ENCODE measurements around the gene DDX24.
A peak's percentile ranks its signal among the peaks of the same experiment; 100 is the strongest.

The DDX24 gene

DNA sequence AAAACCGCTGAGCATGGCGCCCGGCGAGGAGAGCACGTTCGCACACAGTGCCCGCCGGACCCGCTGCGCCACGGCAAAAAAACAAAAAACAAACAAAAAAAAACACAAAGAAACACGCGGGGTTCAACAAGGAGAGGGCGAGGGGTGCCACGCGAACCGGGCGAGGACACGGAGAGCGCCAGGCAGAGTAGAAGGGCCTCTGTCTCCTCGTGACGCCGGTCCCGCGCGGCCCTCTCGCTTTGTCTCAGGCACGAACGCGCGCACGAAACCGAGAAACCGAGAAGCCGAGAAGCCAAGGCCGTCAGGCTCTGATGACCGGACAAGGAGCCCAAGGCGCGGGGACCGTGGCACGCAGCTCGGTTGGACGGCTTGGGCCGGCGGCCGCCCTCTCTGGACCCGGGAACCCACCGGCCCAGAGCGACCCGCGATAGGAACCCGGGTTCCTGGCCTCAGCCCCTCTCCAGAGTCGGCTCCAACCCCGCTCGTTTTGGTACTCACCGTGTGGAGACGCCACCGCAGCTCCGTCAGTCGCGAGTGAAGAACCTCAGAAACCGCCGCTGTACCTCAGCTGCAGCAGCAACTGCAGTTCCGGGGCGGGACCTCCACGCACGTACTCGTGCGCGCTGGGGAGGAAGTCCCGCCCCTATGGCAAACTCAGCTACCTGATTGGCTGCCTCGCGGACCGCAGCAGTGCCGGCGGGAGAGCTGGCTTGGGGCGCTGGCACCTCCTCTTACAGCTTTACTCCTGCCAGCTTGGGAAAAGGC, at the start of gene DDX24, which contains the start of gene IFI27L1:
Gene DDX24, minus strand, starts transcription at position 582 of the 765 bp plus-strand sequence. CDS start 1,460 bp downstream, outside the sequence.
Gene IFI27L1, plus strand, starts transcription at position 690 of the 765 bp plus-strand sequence. CDS start 15,628 bp downstream, outside the sequence.
- in situ Hi-C loops (cut with MboI; ENCODE audit: low sequenced_read_pairs, unreplicated experiment) = no loop called here
- no peak for TF ChIP-seq CTCF (IDR thresholded peaks at IDR 0.05; ENCODE audit: borderline replicate concordance, control extremely low read depth, extremely low read depth, insufficient read depth, missing control alignments)
- DNase-seq (ENCODE audit: low spot score) = peak; percentile 98

GRCh38 chr14:94129758-94130414, 48.9 kb upstream of the DDX24 start:
- DNase-seq (ENCODE audit: low spot score) = peak; percentile 40
- no peak for TF ChIP-seq CTCF (IDR thresholded peaks at IDR 0.05; ENCODE audit: borderline replicate concordance, control extremely low read depth, extremely low read depth, insufficient read depth, missing control alignments)
- in situ Hi-C loops (cut with MboI; ENCODE audit: low sequenced_read_pairs, unreplicated experiment) = loop anchor here (10.0 kb wide), 2 partner anchors 95 to 195 kb away; no protein-coding TSS in a partner anchor

GRCh38 chr14:94129111-94129757, 48.2 kb upstream of the DDX24 start, which contains the start of gene IFI27L2:
Gene IFI27L2, minus strand, starts transcription at chr14:94129604. Its CDS starts 40 bp downstream, at chr14:94129564.
- peak; percentile 95 for DNase-seq (ENCODE audit: low spot score)
- in situ Hi-C loops (cut with MboI; ENCODE audit: low sequenced_read_pairs, unreplicated experiment) = loop anchor here (10.0 kb wide), 1 partner anchor 194 kb away; no protein-coding TSS in a partner anchor
- TF ChIP-seq CTCF (IDR thresholded peaks at IDR 0.05; ENCODE audit: borderline replicate concordance, control extremely low read depth, extremely low read depth, insufficient read depth, missing control alignments) = peak; percentile 8

DNA sequence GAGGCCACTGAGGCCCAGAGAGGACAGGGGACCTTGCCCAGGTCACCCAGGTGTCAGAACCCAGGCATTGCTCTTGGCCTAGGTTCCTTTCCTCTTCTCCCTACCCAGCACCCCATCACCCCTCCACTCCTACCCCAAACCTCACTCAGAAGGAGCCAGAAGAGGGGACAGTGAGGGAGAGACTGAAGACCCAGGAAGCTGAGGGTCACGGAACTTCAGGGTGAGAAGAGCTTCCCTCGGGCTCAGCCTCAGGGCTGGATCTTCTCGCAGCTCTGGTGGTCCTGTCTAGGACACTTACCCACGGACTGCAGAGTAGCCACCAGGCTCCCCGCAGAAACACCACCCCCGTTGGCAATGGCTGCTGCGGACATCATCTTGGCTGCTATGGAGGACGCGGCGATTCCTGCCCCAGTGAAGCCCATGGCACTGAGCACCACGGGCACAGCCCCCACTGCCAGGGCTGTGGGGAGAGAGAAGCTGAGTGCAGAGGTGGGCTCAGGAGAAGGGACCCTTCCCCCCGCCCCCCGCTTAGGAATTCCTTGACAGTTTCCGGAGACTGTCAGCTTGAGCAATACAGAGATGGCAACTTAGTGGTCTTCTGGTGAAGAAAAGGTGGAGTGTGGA, 47.3 kb upstream of the DDX24 start:
- in situ Hi-C loops (cut with MboI; ENCODE audit: low sequenced_read_pairs, unreplicated experiment) = loop anchor here (10.0 kb wide), 1 partner anchor 194 kb away; no protein-coding TSS in a partner anchor
- DNase-seq (ENCODE audit: low spot score) = no peak
- TF ChIP-seq CTCF (IDR thresholded peaks at IDR 0.05; ENCODE audit: borderline replicate concordance, control extremely low read depth, extremely low read depth, insufficient read depth, missing control alignments) = no peak

DNA sequence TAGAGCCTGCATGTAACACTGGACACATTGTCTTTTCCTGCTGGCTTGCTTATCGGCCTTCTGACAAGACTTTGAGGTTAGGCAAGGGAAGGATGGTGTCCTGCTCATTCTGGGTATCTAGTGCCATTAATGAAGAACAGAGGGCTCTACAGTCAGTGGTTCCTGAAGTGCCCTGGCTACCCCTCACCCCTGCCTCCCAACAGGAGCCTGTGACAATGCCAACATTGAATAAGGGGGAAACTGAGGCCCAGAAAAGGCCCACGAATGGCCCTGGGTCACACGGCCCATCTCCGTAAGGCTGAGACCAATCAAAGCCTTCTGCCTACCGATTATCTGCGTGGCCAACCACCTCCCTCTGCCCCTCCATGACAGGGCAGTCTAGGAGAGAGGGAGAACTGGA, 46.3 kb upstream of the DDX24 start:
- in situ Hi-C loops (cut with MboI; ENCODE audit: low sequenced_read_pairs, unreplicated experiment) = loop anchor here (10.0 kb wide), 1 partner anchor 193 kb away; no protein-coding TSS in a partner anchor
- no peak for TF ChIP-seq CTCF (IDR thresholded peaks at IDR 0.05; ENCODE audit: borderline replicate concordance, control extremely low read depth, extremely low read depth, insufficient read depth, missing control alignments)
- no peak for DNase-seq (ENCODE audit: low spot score)

- in situ Hi-C loops (cut with MboI; ENCODE audit: low sequenced_read_pairs, unreplicated experiment) = loop anchor here (10.0 kb wide), 1 partner anchor 192 kb away; no protein-coding TSS in a partner anchor
- TF ChIP-seq CTCF (IDR thresholded peaks at IDR 0.05; ENCODE audit: borderline replicate concordance, control extremely low read depth, extremely low read depth, insufficient read depth, missing control alignments) = no peak
- no peak for DNase-seq (ENCODE audit: low spot score)
Measured at GRCh38 chr14:94126800-94127199, 45.8 kb upstream of the DDX24 start.
